ENCODE data around the gene CFAP221.

Gene CFAP221

GRCh38 chr2:119693567-119693966 lies 149.3 kb downstream of the CFAP221 start:
- H3K9me3 ChIP-seq (ENCODE audit: severe bottlenecking) = no peaks in the 10 kb centered on the region
- TF ChIP-seq CTCF (IDR thresholded peaks at IDR 0.05; ENCODE audit: low read depth, low read length) = no peak
- no peak for DNase-seq
- no peak overlapping the region for H3K4me3 ChIP-seq (ENCODE audit: low read depth, low read length)
- H3K27ac ChIP-seq = no peak overlapping the region
- H3K27me3 ChIP-seq (ENCODE audit: insufficient read depth, low read depth, severe bottlenecking) = no peaks in the 10 kb centered on the region
- H3K36me3 ChIP-seq = no peaks in the 10 kb centered on the region

GRCh38 chr2:119693967-119694366 lies 149.7 kb downstream of the CFAP221 start:
- TF ChIP-seq CTCF (IDR thresholded peaks at IDR 0.05; ENCODE audit: low read depth, low read length) = no peak
- no peak for DNase-seq
- Histone ChIP-seq H3K27me3 (ENCODE audit: insufficient read depth, low read depth, severe bottlenecking) (no peaks in the 10 kb centered on the region), H3K36me3 (no peaks in the 10 kb centered on the region), H3K4me3 (ENCODE audit: low read depth, low read length) (no peak overlapping the region), H3K27ac (no peak overlapping the region), H3K9me3 (ENCODE audit: severe bottlenecking) (no peaks in the 10 kb centered on the region)

- H3K36me3 ChIP-seq = no peaks in the 10 kb centered on the region
- no peak overlapping the region for H3K4me3 ChIP-seq (ENCODE audit: low read depth, low read length)
- no peak for TF ChIP-seq CTCF (IDR thresholded peaks at IDR 0.05; ENCODE audit: low read depth, low read length)
Measured at GRCh38 chr2:119694470-119694844, 150.2 kb downstream of the CFAP221 start.

GRCh38 chr2:119694845-119695521 lies 150.7 kb downstream of the CFAP221 start:
- H3K9me3 ChIP-seq (ENCODE audit: severe bottlenecking) = no peaks in the 10 kb centered on the region
- no peak for DNase-seq
- no peak for TF ChIP-seq CTCF (IDR thresholded peaks at IDR 0.05; ENCODE audit: low read depth, low read length)
- no peak overlapping the region for H3K4me3 ChIP-seq (ENCODE audit: low read depth, low read length)
- H3K27me3 ChIP-seq (ENCODE audit: insufficient read depth, low read depth, severe bottlenecking) = no peaks in the 10 kb centered on the region
- H3K36me3 ChIP-seq = no peaks in the 10 kb centered on the region
- H3K27ac ChIP-seq = no peak overlapping the region

More at GRCh38 chr2:119694470-119694844, 150.2 kb downstream of the CFAP221 start:
- no peaks in the 10 kb centered on the region for H3K9me3 ChIP-seq (ENCODE audit: severe bottlenecking)
- H3K27ac ChIP-seq = no peak overlapping the region
- no peaks in the 10 kb centered on the region for H3K27me3 ChIP-seq (ENCODE audit: insufficient read depth, low read depth, severe bottlenecking)
- no peak for DNase-seq

- Histone ChIP-seq H3K27ac (no peak overlapping the region; the same call in 1 of the 2 replicates), H3K9me3 (ENCODE audit: severe bottlenecking) (no peaks in the 10 kb centered on the region), H3K4me3 (ENCODE audit: low read depth, low read length) (no peak overlapping the region), H3K36me3 (no peaks in the 10 kb centered on the region), H3K27me3 (ENCODE audit: insufficient read depth, low read depth, severe bottlenecking) (no peaks in the 10 kb centered on the region)
- DNase-seq = no peak
- TF ChIP-seq CTCF (IDR thresholded peaks at IDR 0.05; ENCODE audit: low read depth, low read length) = no peak
Measured at GRCh38 chr2:119696005-119696404, 151.8 kb downstream of the CFAP221 start.

GRCh38 chr2:119696494-119697030 lies 152.3 kb downstream of the CFAP221 start:
- no peak for DNase-seq
- Histone ChIP-seq H3K4me3 (ENCODE audit: low read depth, low read length) (no peak overlapping the region), H3K9me3 (ENCODE audit: severe bottlenecking) (no peaks in the 10 kb centered on the region), H3K27me3 (ENCODE audit: insufficient read depth, low read depth, severe bottlenecking) (no peaks in the 10 kb centered on the region), H3K36me3 (no peaks in the 10 kb centered on the region), H3K27ac (no peak overlapping the region; the same call in 1 of the 2 replicates)
- no peak for TF ChIP-seq CTCF (IDR thresholded peaks at IDR 0.05; ENCODE audit: low read depth, low read length)

All from WERI-Rb-1 (cell line).